ENCODE results near the gene SERINC5.
"Not testable (repeated sequence)": the region's sequence is repeated elsewhere in the genome, so short reads cannot be mapped to it uniquely, and the experiment has no call there.

Gene SERINC5
- total RNA-seq: 234 to 244 reads per million in 2 donors

DNA sequence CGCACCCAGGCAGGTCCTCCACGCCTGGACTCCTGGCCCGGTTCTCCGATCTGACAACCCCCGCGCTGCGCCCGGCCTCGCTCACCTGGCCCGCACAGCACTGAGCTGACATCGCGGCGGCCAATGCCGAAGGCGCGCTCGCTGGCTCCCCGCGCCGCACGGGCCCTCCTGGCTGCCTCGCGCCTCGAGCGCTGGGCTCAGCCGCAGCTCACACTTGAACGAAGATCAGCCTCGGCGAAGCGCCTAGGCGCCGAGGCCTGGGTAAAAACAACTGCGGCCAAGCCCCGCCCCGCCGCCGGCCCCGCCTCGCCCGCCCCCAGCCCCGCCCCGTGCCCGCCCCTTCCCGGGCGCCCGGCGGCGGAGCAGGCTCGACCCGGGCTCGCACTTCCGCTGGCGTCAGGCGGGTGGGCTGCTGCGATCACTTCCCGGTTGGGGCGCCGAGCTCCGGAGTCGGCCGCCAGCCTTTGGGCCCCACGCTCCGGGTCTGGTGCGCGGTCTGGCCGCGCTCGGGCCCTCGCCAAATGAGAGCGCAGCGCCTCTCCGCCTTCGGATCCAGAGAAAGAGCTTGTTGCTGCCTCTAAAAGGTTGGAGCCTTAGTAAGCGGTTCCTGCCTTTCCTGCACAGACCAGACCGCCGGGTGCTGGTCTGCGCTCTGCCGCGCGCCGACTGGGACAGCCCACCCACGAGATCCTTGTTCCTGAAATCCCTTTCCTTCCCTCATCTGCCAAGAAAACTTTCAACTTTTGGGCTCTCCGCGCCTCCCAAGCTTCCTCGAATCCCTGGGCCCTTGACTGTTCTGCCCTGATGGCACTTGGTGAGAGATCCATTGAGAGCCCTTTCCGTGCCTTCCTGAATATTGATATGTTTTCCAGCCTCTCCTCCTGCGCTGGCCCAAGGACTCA, at the start of gene SERINC5:
Gene SERINC5 (minus strand): TSS at position 238 of the 902 bp plus-strand sequence. CDS start 126 bp downstream, at position 112.
- peak; percentile 74 to 89 (median 77) for DNase-seq

DNA sequence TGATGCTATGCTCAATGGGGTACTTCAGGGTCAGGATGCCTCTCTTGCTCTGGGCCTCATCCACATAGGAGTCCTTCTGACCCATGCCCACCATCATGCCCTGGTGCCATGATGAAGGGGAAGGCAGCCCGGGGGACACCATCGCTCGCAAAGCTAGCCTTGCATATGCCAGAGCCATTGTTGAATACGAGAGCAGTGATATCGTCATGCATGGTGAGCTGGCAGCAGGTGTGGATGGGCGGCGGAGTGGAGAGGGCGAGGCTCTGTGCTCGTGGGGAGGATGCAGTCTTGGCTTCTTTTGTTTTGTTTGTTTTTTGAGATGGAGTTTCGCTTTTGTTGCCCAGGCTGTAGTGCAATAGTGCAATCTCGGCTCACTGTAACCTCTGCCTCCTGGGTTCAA, 46.8 kb upstream of the SERINC5 start:
- no peak for DNase-seq

DNA sequence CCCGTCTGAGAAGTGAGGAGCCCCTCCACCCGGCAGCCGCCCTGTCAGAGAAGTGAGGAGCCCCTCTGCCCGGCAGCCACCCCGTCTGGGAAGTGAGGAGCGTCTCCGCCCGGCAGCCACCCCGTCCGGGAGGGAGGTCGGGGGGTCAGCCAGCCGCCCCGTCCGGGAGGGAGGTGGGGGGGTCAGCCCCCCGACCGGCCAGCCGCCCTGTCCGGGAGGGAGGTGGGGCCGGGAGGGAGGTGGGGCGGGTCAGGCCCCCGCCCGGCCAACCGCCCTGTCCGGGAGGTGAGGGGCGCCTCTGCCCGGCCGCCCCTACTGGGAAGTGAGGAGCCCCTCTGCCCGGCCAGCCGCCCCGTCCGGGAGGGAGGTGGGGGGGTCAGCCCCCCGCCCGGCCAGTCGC, 45.5 kb upstream of the SERINC5 start:
- DNase-seq: not testable (repeated sequence)

DNA sequence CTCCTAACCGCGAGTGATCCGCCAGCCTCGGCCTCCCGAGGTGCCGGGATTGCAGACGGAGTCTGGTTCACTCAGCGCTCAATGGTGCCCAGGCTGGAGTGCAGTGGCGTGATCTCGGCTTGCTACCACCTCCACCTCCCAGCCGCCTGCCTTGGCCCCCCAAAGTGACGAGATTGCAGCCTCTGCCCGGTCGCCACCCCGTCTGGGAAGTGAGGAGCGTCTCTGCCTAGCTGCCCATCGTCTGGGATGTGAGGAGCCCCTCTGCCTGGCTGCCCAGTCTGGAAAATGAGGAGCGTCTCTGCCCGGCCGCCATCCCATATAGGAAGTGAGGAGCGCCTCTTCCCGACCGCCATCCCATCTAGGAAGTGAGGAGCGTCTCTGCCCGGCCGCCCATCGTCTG, 44.9 kb upstream of the SERINC5 start:
- not testable (repeated sequence) for DNase-seq

DNA sequence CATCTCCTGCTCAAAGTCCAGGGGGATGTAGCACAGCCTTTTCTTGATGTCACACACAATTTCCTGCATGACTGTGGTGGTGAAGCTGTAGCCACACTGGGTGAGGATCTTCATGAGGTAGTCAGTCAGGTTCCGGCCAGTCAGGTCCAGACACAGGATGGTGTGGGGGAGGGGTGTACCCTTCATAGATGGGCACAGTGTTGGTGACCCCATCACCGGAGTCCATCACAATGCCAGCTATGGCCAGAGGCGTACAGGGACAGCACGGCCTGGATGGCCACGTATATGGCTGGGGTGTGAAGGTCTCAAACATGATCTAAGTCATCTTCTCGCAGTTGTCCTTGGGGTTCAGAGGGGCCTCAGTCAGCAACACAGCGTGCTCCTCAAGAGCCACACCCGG, 44.3 kb upstream of the SERINC5 start:
- DNase-seq: no peak

DNA sequence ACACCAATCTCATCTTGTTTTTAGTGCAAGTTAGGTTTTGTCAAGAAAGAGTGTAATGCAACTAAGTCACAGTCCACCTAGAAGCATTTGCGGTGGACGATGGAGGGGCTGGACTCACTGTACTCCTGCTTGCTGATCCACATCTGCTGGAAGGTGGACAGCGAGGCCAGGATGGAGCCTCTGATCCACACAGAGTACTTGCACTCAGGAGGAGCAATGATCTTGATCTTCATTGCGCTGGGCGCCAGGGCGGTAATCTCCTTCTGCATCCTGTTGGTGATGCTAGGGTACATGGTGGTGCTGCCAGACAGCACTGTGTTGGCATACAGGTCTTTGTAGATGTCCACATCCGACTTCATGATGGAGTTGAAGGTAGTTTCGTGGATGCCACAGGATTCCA, 43.8 kb upstream of the SERINC5 start:
- no peak for DNase-seq

DNA sequence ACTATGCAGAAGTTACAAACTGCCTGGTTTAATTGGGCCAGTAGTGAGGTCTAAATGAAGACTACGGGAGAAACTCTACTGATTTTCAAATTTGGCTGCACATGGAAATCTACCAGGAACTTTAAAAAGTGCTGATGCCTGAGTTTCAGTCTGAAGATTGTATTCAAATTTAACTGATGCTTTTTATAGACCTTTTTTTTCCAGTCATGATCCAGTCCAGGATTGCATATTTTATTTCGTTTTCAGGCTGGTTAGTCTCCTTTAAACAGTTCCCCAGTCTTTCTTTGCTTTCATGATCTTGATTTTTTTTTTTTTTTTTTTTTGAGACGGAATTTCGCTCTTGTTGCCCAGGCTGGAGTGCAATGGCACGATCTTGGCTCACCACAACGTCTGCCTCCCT, 40.3 kb upstream of the SERINC5 start:
- no peak for DNase-seq

DNA sequence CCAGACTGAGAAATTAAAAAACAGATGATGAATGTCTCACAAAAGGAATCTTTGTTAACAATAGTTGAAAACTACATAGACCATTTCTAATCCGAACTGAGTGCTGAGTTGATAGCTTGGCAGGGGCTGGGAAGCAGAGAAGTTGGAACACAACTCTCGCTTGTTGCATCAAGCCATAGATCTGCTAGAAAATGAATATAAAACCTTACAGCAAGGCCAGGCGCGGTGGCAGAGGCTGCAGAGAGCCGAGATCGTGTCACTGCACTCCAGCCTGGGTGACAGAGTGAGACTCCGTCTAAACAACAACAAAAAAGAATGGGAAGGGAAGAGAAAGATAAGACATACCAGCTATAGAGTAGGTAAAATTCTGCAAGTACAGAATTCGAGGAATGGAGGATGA, 35.9 kb upstream of the SERINC5 start:
- no peak for DNase-seq

DNA sequence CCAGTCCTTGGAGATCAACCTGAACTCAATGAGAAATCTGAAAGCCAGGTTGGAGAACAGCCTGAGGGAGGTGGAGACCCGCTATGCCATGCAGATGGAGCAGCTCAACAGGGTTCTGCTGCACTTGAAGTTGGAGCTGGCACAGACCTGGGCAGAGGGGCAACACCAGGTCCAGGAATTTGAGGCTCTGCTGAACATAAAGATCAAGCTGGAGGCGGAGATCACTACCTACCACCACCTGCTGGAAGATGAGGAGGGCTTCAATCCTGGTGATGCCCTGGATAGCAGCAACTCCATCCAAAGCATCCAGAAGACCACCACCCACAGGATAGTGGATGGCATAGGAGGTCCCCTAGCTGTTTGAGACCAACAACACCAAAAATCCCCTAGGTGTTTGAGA, 33.5 kb upstream of the SERINC5 start:
- DNase-seq: no peak

DNA sequence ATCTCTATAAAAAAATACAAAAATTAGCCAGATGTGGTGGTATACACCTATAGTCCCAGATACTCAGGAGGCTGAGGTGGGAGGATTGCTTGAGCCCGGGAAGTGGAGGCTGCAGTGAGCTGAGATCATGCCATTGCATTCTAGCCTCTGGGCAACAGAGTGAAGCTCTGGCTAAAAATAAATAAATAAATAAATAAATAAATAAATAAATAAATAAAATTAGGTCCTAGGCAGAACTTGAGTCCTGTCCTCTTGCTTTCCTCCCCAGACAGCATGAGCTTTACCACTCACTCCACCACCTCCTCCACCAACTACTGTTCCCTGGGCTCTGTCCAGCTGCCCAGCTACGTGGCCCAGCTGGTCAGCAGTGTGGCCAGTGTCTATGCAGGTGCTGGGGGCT, 32.3 kb upstream of the SERINC5 start:
- no peak for DNase-seq

DNA sequence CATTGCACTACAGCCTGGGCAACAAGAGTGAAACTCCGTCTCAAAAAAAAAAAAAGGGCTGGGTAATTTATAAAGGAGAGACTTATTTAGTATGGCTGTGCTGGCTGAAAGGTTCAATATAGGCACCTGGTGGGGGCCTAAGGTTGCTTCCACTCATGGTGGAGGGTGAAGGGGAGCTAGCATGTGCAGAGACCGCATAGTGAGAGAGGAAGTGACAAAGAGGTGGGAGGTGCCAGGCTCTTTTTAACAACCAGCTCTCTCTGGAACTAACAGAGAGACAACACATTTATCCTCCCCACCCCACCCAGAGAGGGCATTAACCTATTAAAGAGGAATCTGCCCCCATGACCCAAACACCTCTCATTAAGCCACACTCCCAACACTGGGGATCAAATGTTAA, 28.9 kb upstream of the SERINC5 start:
- peak in 1 of 5 experiments; percentile 72 for DNase-seq

DNA sequence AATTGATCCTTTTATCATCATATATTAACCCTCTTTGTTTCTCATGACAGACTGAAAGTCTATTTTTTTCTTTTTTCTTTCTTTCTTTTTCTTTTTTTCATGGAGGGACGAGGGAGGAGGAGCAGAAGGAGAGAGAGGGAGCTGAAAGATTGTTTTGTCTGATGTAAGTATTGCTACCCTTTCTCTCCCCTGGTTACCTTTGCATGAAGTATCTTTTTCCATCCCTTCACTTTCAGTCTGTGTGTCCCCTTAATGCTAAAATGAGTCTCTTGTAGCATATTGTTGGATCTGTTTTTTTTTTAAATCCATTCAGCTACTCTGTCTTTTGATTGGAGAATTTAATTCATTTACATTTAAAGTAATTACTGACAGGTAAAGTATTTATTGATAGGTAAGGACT, 27.5 kb upstream of the SERINC5 start:
- DNase-seq: no peak

DNA sequence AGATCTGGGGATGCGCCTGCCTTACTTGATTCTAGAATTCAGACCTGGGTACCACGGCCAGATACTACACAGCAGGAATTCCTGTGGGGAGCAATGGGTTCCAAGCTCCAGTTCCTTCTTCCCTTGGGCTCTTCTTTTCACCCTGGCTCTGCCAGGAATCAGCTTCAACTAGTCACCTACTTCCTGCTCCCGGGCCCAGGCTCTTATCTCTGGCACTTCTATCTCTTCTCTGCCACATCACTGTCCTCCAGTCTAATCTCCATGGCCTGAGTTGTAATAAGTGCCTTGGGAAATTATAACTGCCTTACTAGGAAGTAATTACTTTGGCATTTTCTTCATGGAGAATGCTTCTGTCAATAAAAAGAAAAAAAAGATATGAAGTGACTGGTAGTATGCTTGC, 26.2 kb upstream of the SERINC5 start:
- no peak for DNase-seq

DNA sequence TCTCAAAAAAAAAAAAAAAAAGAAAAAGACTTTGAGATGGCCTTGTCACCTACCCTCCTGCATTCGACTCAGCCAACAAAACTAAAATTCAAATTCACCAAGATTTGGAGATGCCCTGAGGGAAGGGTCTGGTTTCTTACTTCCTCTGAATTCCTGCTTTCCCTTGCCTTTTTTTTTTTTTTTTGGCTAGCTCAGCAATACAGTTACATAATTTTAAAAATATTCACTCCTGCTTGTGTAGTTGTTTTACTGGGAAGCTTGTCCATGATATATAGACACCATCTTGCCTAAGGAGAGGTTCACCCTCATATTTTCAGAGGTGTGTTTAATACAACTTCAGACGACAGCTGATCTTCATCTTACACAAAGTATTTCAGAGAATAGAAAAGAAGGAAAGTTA, 21.3 kb upstream of the SERINC5 start:
- DNase-seq: no peak

DNA sequence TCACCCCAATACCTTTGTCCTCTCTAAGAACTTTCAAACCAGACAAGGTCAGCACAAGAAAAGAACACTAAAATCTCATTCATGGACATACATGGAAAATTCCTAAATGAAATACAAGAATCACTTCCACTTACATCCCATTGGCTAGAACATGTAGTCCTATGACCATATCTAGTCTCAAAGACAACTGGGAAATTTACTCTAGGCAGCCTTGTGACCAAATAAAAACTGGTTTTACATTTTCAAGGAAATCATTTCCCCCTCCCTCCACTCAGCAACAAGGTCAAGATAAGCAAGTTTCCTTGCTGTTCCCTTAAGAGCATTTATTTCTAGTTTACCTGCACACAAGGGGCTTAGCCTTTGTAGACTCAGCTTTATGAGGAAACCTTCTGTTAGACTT, 20.3 kb upstream of the SERINC5 start:
- no peak for DNase-seq

DNA sequence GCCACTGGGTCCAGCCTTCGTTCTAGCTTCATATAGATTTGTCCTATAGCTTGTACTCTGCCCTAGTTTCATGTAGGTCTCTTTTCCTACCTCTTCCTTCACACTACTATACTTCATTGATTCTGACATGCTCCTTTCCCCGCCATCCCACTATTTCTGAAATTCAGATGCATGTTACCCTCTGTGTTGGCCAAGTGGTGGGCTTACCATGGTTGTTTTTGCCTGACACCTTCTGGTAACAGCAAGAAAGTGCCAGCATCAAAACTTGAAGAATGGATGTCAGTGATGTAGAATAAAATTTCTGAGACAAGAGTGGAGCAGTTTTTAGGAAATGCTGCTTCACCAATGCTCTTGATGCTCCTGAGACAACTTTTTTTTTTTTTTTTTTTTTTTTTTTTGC, 19.5 kb upstream of the SERINC5 start:
- peak in 1 of 5 experiments; percentile 71 for DNase-seq

DNA sequence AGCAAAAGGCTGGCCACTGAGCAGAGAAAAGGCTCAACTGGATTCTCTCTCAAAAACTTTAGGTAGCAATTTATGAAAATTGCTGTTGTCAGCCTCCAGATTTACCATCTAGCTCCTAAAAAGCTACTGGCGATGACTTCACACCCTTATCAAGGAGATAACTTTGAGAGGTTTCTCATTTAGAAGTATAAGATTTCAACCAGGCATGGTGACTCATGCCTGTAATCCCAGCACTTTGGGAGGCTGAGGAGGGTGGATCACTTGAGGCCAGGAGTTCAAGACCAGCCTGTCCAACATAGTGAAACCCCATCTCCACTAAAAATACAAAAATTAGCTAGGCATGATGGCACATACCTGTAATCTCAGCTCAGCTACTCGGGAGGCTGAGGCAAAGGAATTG, 14.7 kb upstream of the SERINC5 start:
- DNase-seq: peak in 1 of 5 experiments; percentile 56

DNA sequence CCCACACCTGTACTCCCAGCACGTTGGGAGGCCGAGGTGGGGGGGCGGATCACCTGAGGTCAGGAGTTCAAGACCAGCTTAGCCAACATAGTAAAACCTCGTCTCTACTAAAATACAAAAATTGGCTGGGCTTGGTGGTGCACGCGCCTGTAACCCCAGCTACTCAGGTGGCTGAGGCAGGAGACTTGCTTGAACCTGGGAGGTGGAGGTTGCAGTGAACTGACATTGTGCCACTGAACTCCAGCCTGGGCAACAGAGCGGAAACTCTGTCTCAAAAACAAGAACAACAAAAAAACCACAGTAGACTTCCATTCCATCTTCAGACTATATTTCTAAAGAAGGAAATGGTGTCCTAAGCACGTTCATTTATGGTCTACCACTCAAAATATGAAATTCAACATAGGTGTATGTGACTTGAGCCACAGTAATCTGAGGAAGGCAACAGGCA, 14.2 kb upstream of the SERINC5 start:
- peak in 1 of 5 experiments; percentile 83 for DNase-seq

DNA sequence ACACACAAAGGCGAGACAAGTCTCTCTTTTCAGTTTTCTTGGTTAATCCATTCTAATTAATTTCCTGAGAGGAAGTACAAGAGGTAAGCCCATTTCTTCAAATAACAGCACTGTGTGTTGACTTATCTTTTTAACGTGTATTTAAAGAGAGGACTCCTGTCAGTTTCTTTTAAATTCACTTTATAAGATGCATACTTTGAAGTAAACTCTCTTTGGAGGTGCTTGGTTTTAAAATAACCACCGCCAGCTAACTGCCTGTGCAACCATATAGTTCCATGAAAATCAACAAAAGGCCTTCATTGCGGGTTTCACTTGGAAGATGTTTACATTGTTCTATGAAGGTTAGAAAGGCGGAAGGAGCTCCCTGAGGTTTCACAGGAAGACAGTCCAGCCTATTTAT, 13.1 kb upstream of the SERINC5 start:
- peak in 1 of 5 experiments; percentile 38 for DNase-seq

DNA sequence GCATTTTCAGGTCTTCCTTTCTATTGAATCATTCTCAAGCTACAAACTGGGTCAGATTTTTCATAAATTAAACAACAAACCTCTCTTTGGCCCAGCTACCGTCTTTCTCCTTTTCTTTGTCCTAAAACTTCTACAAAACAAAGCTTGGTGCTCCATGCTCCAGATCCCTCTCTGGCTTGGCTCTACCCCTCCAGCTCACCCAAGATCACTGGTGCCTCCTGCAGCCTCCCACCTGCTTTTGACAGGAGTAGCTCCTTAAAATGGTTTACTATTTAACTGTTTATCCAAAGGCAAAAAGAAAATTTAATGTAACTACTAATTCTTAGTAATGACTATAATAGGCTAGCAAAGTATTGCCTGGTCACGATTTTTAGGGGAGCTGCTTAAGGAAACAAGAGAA, 10.7 kb upstream of the SERINC5 start:
- no peak for DNase-seq

DNA sequence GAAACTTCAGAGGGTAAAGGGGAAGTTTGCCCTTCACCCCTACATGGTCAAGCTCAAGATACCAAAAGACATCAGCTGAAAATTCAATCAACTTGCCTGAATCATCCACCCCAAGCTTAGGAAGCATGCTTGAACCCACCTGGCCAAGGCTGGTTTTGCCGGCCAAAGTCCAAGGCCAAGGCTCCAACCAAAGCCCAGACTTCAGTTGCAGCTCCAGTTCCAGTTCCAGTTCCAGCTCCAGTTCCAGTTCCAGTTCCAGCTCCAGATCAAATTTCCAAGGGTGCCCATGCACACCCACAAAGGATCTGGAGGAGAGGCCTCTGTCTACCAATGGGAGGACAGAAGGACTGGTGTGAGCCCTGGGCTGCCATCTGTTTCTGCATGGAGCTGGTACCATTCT, 4.6 kb upstream of the SERINC5 start:
- DNase-seq: no peak

DNA sequence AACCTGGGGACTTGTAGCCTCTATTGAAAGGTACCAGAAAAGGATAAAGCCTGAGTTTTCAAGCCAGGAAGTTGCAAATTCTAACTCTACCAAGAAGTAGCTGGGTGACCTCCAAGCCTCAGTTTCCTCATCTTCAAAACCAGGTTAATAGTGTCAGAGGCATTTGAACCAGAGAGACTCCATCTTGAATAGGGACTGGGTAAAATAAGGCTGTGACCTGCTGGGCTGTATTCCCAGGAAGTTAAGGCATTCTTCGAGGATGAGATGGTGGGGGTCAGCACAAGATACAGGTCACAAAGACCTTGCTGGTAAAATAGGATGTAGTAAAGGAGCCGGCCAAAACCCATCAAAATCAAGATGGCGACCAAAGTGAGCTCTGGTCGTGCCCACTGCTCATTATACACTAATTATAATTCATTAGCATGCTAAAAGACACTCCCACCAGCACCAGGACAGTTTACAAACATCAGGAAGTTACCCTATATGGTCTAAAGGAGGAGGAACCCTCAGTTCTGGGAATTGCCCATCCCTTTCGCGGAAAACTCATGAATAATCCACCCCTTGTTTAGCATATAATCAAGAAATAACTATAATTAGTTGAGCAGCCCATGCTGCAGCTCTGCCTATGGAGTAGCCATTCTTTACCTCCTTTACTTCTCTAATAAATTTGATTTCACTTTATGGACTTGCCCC, 3.8 kb upstream of the SERINC5 start:
- DNase-seq: no peak

DNA sequence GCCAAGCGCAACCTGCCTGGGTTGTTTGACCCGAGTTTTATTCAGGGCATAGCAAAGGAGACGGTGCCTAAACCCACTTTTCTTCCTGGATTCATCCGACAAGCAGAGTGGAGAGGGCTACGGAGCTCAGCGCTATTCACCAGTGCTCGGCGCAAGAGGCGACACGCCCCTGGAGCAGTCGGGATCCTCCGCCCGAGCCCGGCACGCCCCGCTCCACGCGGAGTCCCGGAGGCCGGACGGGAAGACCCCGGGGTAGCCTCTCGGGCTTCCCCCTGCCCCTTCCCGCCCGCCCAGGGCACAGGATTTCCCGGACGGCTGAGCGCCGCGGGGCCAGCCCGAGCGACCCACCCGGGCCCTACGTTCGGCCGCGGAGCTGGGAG, 427 bp downstream of the SERINC5 start:
- DNase-seq: peak in 4 of 5 experiments; percentile 24 to 52 (median 30)
